Measurements from ENCODE around the gene CCDC9. TPM values are rescaled to one million over a fixed set of nuclear protein-coding genes. Genes with fewer than 3 reads are reported as not detected.

Gene CCDC9
- total and polyA plus RNA-seq, 7 donors: 13.2 to 42.8 (median 18.7) TPM

GRCh38 chr19:47215581-47215980 lies 40.7 kb upstream of the CCDC9 start:
- Histone ChIP-seq H3K27ac (no peak overlapping the region), H3K4me1 (peaks cover 0 to 7% (median 3%) of the 10 kb centered on the region in 4 donors), H3K27me3 (no peaks in the 10 kb centered on the region), H3K4me3 (no peak overlapping the region), H3K9me3 (no peaks in the 10 kb centered on the region), H3K36me3 (peaks cover 0 to 6% (median 1%) of the 10 kb centered on the region in 4 donors)
- WGBS, 2 donors: 28 to 79% methylated on average over 5 of the region's 5 CpGs
- intact Hi-C loops (cut with DNase I): no loop called here
- no peak for TF ChIP-seq POLR2A (IDR thresholded peaks at IDR 0.05)
- no peak for TF ChIP-seq CTCF (IDR thresholded peaks at IDR 0.05)
- no peak for TF ChIP-seq POLR2AphosphoS5 (IDR thresholded peaks at IDR 0.05)
- TF ChIP-seq EP300 (IDR thresholded peaks at IDR 0.05): no peak
- DNase-seq: no peak

GRCh38 chr19:47221080-47221841 lies 35.1 kb upstream of the CCDC9 start:
- Histone ChIP-seq H3K9me3 (no peaks in the 10 kb centered on the region), H3K27ac (no peak overlapping the region), H3K27me3 (no peaks in the 10 kb centered on the region), H3K4me1 (peaks cover 0 to 9% (median 8%) of the 10 kb centered on the region in 4 donors), H3K36me3 (peaks cover 7 to 25% (median 15%) of the 10 kb centered on the region in 4 donors), H3K4me3 (no peak overlapping the region)
- 90% methylated on average over 33 of the region's 33 CpGs for WGBS, 2 donors
- intact Hi-C loops (cut with DNase I): no loop called here
- DNase-seq: no peak
- TF ChIP-seq CTCF (IDR thresholded peaks at IDR 0.05): no peak
- TF ChIP-seq POLR2AphosphoS5 (IDR thresholded peaks at IDR 0.05): no peak
- no peak for TF ChIP-seq POLR2A (IDR thresholded peaks at IDR 0.05)
- no peak for TF ChIP-seq EP300 (IDR thresholded peaks at IDR 0.05)

GRCh38 chr19:47221890-47222289 lies 34.4 kb upstream of the CCDC9 start:
- H3K9me3 ChIP-seq: no peaks in the 10 kb centered on the region
- no peaks in the 10 kb centered on the region for H3K27me3 ChIP-seq
- 95 to 97% methylated on average over 11 of the region's 11 CpGs for WGBS, 2 donors
- H3K27ac ChIP-seq: no peak overlapping the region
- intact Hi-C loops (cut with DNase I): no loop called here
- TF ChIP-seq POLR2AphosphoS5 (IDR thresholded peaks at IDR 0.05) (no peak), POLR2A (IDR thresholded peaks at IDR 0.05) (no peak), CTCF (IDR thresholded peaks at IDR 0.05) (no peak), EP300 (IDR thresholded peaks at IDR 0.05) (no peak)
- H3K4me3 ChIP-seq: no peak overlapping the region
- H3K4me1 ChIP-seq: peaks cover 0 to 15% (median 14%) of the 10 kb centered on the region in 4 donors
- no peak for DNase-seq
- peaks cover 7 to 25% (median 15%) of the 10 kb centered on the region in 4 donors for H3K36me3 ChIP-seq

- Histone ChIP-seq H3K9me3 (no peaks in the 10 kb centered on the region), H3K36me3 (peaks cover 7 to 16% (median 12%) of the 10 kb centered on the region in 4 donors), H3K27ac (peak overlapping the region; percentile 99 to 100 (median 100)), H3K4me3 (peak overlapping the region; percentile 46 to 99 (median 87)), H3K27me3 (no peaks in the 10 kb centered on the region), H3K4me1 (peaks cover 0 to 49% (median 46%) of the 10 kb centered on the region in 4 donors)
- DNase-seq: peak; percentile 96
- intact Hi-C loops (cut with DNase I): loop anchor here (2.0 to 5.0 kb wide), 2 partner anchors 47 to 74 kb away; no protein-coding TSS in a partner anchor
- TF ChIP-seq CTCF (IDR thresholded peaks at IDR 0.05) (peak in 1 of 4 experiments; percentile 42), EP300 (IDR thresholded peaks at IDR 0.05) (no peak), POLR2AphosphoS5 (IDR thresholded peaks at IDR 0.05) (peak; percentile 97 to 100 (median 99)), POLR2A (IDR thresholded peaks at IDR 0.05) (peak; percentile 74 to 83)
- WGBS, 2 donors: 3 to 4% methylated on average over 59 of the region's 59 CpGs
Observed at GRCh38 chr19:47225746-47226425, 30.4 kb upstream of the CCDC9 start.

Data from sigmoid colon (tissue), 7 donors.